Activated T-helper 1 cell treated with anti-CD3 and anti-CD28 coated beads, Interleukin-12 subunit alpha, Interleukin-12 subunit beta, Interleukin-2, Interleukin-4 antibody, amounts not matched to agents 30 ng/mL and 10 ng/mL and 1 ng/mL, durations not matched to agents 14 hours and 24 hours and 36 hours (primary cell): ENCODE results near the gene KRTAP11-1. TPM values are rescaled to one million over a fixed set of nuclear protein-coding genes. Genes with fewer than 3 reads are reported as not detected.

ENCODE experiments used
- DNase-seq: peaks from one replicate; pipeline ENCODE4 v3.0.0; 2021; ENCODE audit warnings: low spot score
- H3K27ac Mint-ChIP-seq: one replicate; pipeline ENCODE4 v1.8.0; 2021; ENCODE audit warnings: mild to moderate bottlenecking, mixed read lengths
- H3K27me3 Mint-ChIP-seq: one replicate; pipeline ENCODE4 v1.8.0; 2022; ENCODE audit warnings: mild to moderate bottlenecking, moderate library complexity, mixed read lengths; ENCODE audit not compliant: insufficient read depth
- H3K36me3 Mint-ChIP-seq: one replicate; pipeline ENCODE4 v1.8.0; 2021; ENCODE audit warnings: low read depth, mixed read lengths
- H3K4me1 Mint-ChIP-seq: one replicate; pipeline ENCODE4 v1.8.0; 2021; ENCODE audit warnings: low read depth, mixed read lengths
- H3K4me3 Mint-ChIP-seq: one replicate; pipeline ENCODE4 v1.8.0; 2021; ENCODE audit warnings: mild to moderate bottlenecking, moderate library complexity, mixed read lengths
- H3K9me3 Mint-ChIP-seq: one replicate; pipeline ENCODE4 v1.8.0; 2021; ENCODE audit warnings: mixed read lengths
- intact Hi-C: fragments of 100-400 bp; cut with micrococcal nuclease; formaldehyde crosslinking; loops from one replicate; pipeline ENCODE4 v1.15.1; 2024
- total RNA-seq: library from RNA; stranded (reverse); gene quantifications from 2 replicates; pipeline ENCODE4 v1.2.3, GENCODE V29; 2022

The KRTAP11-1 gene, protein sequence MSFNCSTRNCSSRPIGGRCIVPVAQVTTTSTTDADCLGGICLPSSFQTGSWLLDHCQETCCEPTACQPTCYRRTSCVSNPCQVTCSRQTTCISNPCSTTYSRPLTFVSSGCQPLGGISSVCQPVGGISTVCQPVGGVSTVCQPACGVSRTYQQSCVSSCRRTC
- total RNA-seq, result not detected in 2 replicates

DNA sequence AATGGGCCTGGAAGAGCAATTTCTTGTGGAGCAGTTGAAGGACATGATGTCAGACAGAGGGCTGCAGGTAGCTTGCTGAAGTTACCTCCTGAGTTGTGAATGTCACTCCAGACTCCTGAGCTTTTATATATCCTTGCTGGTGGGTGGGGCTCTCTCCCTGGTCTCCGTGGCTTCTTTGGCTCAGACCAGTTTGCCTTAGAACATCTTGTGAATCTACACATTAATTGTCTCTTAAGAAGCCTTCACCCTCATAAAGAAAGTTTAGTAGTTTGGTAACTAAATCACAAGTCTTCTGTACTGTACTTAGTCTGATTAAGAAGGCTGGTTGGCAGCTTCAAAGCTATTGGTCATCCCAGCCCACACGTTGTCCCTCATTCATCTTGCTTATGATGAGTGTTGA, at the start of gene KRTAP11-1:
KRTAP11-1 (minus strand) TSS at position 101 of the 400 bp plus-strand sequence; CDS start at position 45, 56 bp downstream.
- Mint-ChIP-seq H3K4me3 (no peak within 1 kb of the TSS), H3K4me1 (no peaks in the 10 kb centered on the region), H3K36me3 (no peaks in the 10 kb centered on the region), H3K27ac (no peak within 1 kb of the TSS), H3K9me3 (no peaks in the 10 kb centered on the region), H3K27me3 (peaks cover 4% of the 10 kb centered on the region)
- intact Hi-C loops, result no loop called here
- DNase-seq, result no peak

DNA sequence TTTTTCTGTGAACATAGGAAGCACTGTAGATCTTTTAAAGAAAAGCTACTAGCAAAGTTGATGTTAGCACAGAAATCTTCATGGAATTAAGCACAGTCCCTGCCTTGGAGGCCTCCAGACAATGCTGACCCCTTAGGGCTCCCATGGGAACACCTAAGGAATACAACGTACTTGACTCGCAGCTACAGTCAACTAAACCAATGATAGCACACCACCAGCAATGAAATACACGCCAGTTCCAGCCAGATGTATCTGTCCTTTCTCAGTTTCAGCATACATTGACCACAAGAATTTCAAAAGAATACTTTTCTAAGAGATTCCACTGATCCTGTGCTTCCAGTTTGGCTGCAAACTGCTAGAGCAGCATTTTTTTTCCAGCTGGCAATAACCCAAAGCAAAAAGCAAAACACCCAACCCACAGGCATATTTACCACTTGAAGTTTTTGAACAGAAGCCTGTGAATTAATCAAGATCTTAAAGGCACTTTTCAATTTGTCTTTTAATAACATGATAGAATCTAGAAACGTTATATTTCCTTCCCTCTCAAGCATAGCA, 42.8 kb upstream of the KRTAP11-1 start:
- no peaks in the 10 kb centered on the region for H3K36me3 Mint-ChIP-seq
- no peak for DNase-seq
- H3K27me3 Mint-ChIP-seq, result peaks cover 9% of the 10 kb centered on the region
- H3K9me3 Mint-ChIP-seq, result peaks cover 6% of the 10 kb centered on the region
- intact Hi-C loops, result no loop called here
- H3K4me3 Mint-ChIP-seq, result no peak overlapping the region
- no peak overlapping the region for H3K27ac Mint-ChIP-seq
- H3K4me1 Mint-ChIP-seq, result no peaks in the 10 kb centered on the region

DNA sequence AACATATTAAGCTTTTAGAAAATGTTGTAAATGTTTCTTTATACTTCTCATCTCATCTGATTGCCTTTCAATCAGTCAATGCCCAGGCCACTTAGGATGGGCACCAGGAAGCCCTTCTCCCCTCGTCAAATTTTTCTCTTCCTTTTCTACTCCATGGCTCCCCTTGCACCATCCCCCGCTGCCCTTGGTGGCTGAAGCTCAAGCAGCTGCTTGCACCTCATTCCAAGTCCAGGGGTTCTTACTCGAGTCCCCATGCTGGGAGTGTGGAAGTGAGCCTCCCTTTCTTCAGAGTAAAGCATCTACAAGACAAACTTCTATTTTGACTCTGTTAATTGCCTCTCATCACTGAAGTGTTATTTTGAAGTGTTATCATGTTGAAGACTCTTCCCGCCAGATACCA, 39.7 kb upstream of the KRTAP11-1 start:
- intact Hi-C loops, result no loop called here
- no peak overlapping the region for H3K4me3 Mint-ChIP-seq
- H3K27me3 Mint-ChIP-seq, result peaks cover 7% of the 10 kb centered on the region
- no peak for DNase-seq
- peaks cover under 1% of the 10 kb centered on the region for H3K9me3 Mint-ChIP-seq
- H3K27ac Mint-ChIP-seq, result no peak overlapping the region
- no peaks in the 10 kb centered on the region for H3K36me3 Mint-ChIP-seq
- no peaks in the 10 kb centered on the region for H3K4me1 Mint-ChIP-seq

DNA sequence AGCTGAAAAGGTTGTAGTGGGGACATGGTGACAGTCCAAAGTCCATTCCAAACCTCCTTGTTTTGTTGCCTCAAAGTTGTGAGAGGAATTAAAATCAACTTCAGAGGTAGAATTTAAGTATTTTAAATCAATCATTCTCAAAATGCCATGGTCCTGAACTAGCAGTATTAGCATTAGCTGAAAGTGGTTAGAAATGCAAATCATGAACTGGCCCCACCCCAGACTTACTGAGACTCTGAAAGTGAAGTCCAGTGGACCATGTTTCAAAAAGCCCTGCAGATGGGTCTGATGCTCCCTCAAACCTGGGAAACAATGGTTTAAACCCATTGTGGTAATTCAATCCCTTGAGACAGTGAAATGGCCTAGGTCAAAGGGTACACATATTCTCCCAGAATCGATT, 36.2 kb upstream of the KRTAP11-1 start:
- no peak for DNase-seq
- intact Hi-C loops, result no loop called here
- no peaks in the 10 kb centered on the region for H3K36me3 Mint-ChIP-seq
- H3K27me3 Mint-ChIP-seq, result peaks cover 7% of the 10 kb centered on the region
- H3K4me1 Mint-ChIP-seq, result no peaks in the 10 kb centered on the region
- no peaks in the 10 kb centered on the region for H3K9me3 Mint-ChIP-seq
- H3K27ac Mint-ChIP-seq, result no peak overlapping the region
- no peak overlapping the region for H3K4me3 Mint-ChIP-seq

DNA sequence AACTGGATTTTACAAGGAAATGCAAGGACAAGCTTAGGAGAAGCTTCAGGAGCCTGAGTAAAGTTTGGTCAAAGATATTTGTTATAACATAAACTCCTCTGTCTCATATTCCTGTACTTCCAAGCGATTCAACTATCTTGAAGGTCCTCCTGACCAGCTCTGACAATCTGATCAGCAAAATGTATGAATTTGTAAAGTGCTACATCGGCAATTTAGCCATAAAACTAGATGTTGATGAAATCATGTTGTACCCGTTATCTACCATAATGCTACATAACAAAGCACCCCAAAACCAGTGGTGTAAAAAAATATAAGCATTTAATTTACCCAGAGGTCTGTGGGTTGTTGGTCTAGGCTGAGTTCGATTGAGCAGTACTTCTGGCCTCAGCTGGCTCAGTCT, 19.5 kb upstream of the KRTAP11-1 start:
- Mint-ChIP-seq H3K27me3 (peaks cover 5% of the 10 kb centered on the region), H3K4me1 (no peaks in the 10 kb centered on the region), H3K4me3 (no peak overlapping the region), H3K27ac (no peak overlapping the region), H3K36me3 (no peaks in the 10 kb centered on the region), H3K9me3 (no peaks in the 10 kb centered on the region)
- intact Hi-C loops, result no loop called here
- no peak for DNase-seq

DNA sequence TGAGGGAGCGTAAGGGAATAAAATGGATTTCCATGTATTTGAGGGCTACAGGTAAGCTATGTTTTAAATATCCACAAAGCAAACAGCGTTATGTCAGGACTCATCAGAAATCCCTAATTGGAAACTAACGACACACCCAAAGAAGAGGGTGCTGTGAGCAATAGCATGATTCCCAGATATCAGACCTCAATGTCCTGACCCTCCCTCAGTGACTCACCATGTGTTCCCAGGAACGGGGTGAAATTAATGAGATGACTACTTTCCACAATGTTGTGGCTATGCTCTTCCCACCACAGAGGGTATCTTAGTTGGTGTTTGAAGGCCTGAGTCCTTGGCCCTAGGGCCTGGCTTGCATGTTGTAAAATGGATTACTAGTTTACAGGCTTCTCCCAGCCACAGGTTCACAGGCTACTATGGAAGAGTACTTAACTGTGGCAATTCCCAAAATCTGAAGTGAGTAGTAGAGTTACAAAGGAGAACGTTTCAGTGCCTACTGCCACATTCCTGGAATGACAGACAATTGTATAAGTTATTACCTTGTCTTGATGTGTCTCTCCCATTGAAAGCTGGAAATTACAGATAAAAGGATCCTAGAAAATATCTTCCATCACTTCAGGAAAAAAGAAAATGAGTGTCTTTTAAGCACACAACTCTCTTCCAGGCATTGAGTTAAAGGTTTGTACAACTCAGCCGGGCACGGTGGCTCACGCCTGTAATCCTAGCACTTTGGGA, 1.7 kb upstream of the KRTAP11-1 start:
- no peaks in the 10 kb centered on the region for H3K4me1 Mint-ChIP-seq
- no peaks in the 10 kb centered on the region for H3K9me3 Mint-ChIP-seq
- peaks cover 4% of the 10 kb centered on the region for H3K27me3 Mint-ChIP-seq
- intact Hi-C loops, result no loop called here
- H3K36me3 Mint-ChIP-seq, result no peaks in the 10 kb centered on the region
- no peak for DNase-seq
- H3K27ac Mint-ChIP-seq, result no peak overlapping the region
- H3K4me3 Mint-ChIP-seq, result no peak overlapping the region

DNA sequence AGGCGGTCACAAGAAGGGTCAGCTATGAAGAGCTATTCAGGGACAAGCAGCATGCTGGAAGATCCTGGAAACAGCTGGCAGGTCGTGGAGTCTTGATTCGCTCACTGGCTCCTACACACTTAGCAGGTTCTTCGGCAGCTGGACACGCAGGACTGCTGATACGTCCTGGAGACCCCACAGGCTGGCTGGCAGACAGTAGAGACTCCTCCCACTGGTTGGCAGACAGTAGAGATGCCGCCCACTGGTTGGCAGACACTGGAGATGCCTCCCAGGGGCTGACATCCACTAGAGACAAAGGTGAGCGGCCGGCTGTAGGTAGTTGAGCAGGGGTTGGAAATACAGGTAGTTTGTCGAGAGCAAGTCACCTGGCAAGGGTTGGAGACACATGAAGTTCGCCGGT, 466 bp downstream of the KRTAP11-1 start:
- no peaks in the 10 kb centered on the region for H3K9me3 Mint-ChIP-seq
- H3K27ac Mint-ChIP-seq, result no peak overlapping the region
- H3K4me1 Mint-ChIP-seq, result no peaks in the 10 kb centered on the region
- peaks cover 4% of the 10 kb centered on the region for H3K27me3 Mint-ChIP-seq
- no peaks in the 10 kb centered on the region for H3K36me3 Mint-ChIP-seq
- intact Hi-C loops, result no loop called here
- H3K4me3 Mint-ChIP-seq, result no peak overlapping the region
- DNase-seq, result no peak

DNA sequence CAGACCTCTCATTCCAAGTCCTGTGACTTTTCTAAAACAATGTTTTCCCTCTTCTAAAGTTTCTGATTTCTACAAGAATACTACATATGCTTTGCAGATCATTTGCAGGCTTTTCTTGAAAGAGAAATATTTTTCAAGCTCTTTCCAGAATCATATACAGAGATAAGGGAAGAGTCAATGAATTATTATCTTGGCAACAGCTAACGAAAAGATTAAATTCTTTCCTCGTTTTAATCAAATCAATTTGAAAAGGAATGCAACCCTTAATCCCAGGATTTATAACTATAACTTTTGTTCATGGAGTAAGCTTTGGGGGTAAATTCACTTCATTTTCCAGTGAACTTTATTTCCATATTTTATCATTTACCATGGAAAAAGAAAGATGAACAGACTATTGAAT, 6.9 kb downstream of the KRTAP11-1 start:
- no peaks in the 10 kb centered on the region for H3K4me1 Mint-ChIP-seq
- DNase-seq, result no peak
- H3K27me3 Mint-ChIP-seq, result no peaks in the 10 kb centered on the region
- no peaks in the 10 kb centered on the region for H3K36me3 Mint-ChIP-seq
- no peak overlapping the region for H3K27ac Mint-ChIP-seq
- no peak overlapping the region for H3K4me3 Mint-ChIP-seq
- no peaks in the 10 kb centered on the region for H3K9me3 Mint-ChIP-seq
- intact Hi-C loops, result no loop called here

DNA sequence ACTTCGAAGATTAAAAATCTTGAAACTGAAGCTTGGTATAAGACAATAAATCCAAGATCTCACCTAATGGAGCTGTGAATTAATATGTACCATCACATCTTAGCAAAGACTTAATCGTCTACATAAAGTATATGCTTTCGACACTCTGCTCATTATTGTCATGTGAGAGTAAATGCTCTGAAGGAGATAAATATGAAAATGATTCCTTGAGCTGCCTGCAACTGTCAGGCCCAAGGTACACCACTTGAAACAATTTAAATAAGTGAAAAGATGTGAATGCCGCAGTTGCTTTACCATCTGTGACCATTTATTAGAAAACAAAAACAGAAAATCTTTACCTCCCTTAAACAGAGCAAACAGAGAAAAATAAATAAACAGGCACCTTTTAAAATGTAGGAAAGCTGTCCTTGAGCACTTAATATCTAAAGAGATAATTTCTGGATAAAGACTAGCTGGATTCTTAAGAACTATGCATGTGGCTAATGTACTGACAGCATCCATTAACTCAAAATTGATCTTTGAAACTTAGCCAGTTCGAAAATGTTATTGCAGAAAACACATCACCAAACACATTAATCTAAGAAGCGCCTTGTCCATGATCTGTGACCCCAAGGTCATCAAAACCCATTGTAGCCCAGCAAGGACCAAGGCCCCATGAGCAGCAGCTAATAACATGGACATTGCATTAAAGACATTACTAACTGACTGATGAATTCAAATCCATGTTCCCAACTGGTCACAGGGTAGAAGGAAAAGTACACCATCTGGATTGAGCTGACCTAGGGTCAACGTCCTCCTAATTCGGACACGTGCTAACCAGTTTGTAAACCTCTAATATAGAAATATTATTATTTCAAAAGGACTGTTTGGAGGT, 33.5 kb downstream of the KRTAP11-1 start:
- Mint-ChIP-seq H3K4me3 (no peak overlapping the region), H3K27me3 (peaks cover 6% of the 10 kb centered on the region), H3K9me3 (no peaks in the 10 kb centered on the region), H3K4me1 (no peaks in the 10 kb centered on the region), H3K27ac (no peak overlapping the region), H3K36me3 (no peaks in the 10 kb centered on the region)
- intact Hi-C loops, result no loop called here
- DNase-seq, result no peak

DNA sequence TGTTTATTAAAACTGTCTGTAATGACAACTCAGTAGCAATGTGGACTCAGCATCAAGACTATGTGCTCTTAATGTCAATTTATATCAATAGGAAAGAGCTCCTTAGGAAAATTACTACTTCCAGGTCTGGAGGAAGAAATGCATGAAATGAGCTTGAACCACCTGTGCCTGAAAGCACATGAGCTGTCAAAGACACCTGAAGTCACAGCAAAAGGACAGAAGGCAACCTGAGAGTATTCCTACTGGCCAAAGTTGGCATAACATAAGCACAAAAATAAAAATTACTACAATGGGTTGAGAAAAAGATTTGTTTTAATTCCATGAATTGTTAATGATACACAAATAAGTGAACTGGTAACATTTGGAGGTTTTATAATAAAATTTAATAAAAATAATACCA, 38.4 kb downstream of the KRTAP11-1 start:
- Mint-ChIP-seq H3K4me3 (no peak overlapping the region), H3K9me3 (no peaks in the 10 kb centered on the region), H3K27ac (no peak overlapping the region), H3K27me3 (peaks cover 5% of the 10 kb centered on the region), H3K4me1 (no peaks in the 10 kb centered on the region), H3K36me3 (no peaks in the 10 kb centered on the region)
- intact Hi-C loops, result no loop called here
- no peak for DNase-seq

DNA sequence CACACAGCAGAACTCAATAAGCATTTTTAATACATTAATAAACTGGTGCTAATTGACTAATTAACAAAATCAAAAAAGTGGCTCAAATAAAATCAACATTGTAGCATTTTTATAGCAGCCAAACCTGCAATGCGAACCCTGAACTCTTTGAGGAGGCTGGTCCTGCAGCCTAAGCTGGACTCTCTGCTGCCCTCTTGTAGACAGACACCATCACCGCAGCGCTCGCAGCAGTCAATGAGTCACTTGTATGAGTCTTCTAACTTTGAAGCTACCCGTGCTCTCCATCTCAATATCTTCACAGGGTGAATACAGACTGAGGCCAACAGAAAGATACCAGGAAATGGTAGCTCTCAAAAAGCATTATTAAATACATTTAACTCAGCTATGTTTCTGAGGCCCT, 42.1 kb downstream of the KRTAP11-1 start:
- no peak for DNase-seq
- intact Hi-C loops, result loop anchor here (1.0 to 2.0 kb wide), 2 partner anchors 247 to 333 kb away; no protein-coding TSS in a partner anchor
- no peaks in the 10 kb centered on the region for H3K36me3 Mint-ChIP-seq
- no peaks in the 10 kb centered on the region for H3K4me1 Mint-ChIP-seq
- H3K4me3 Mint-ChIP-seq, result no peak overlapping the region
- no peaks in the 10 kb centered on the region for H3K9me3 Mint-ChIP-seq
- peaks cover 3% of the 10 kb centered on the region for H3K27me3 Mint-ChIP-seq
- no peak overlapping the region for H3K27ac Mint-ChIP-seq

DNA sequence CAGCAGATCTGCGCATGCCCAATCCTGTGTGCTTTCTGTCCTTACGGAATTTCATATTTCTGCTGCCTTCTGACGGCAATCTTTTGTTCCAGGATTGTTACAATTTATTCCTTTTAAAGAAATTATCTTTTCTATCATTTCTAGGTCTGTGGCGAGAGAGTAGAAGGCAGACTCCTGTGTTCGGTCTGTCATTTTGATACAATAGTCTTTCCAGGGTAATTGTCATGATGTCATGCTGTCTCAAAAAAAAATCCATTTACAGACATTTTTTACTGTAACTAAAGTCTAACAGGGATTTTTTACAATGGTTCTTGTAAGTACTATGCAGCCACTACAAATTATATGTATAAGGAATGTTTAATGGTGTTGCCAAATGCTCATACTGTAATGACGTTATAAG, 42.8 kb downstream of the KRTAP11-1 start:
- H3K27me3 Mint-ChIP-seq, result peaks cover 3% of the 10 kb centered on the region
- DNase-seq, result no peak
- H3K9me3 Mint-ChIP-seq, result no peaks in the 10 kb centered on the region
- no peaks in the 10 kb centered on the region for H3K36me3 Mint-ChIP-seq
- H3K4me1 Mint-ChIP-seq, result no peaks in the 10 kb centered on the region
- intact Hi-C loops, result loop anchor here (2.0 kb wide), 1 partner anchor 332 kb away; no protein-coding TSS in a partner anchor
- H3K27ac Mint-ChIP-seq, result no peak overlapping the region
- no peak overlapping the region for H3K4me3 Mint-ChIP-seq
